Kidney (tissue), 14 donors: Measurements from ENCODE around the gene CA10. TPM values are rescaled to one million over a fixed set of nuclear protein-coding genes. Genes with fewer than 3 reads are reported as not detected.

Experiments used
- DNase-seq, 5 donors: peaks; one replicate each; pipeline ENCODE4 v3.0.0-alpha.2; 2013 to 2020
- FAIRE-seq: peaks from 2 replicates; lab custom pipeline; 2012; peaks lifted over from hg19 to GRCh38; lab: Jason Lieb, UNC
- H3K27ac ChIP-seq, 2 donors: one replicate each; pipeline ENCODE4 v1.7.0; 2013; ENCODE audit warnings: low read depth in 2 of 2, low read length in 2 of 2, inconsistent platforms in 1 of 2
- H3K27me3 ChIP-seq: one replicate; pipeline ENCODE4 v1.7.1; 2013; ENCODE audit warnings: low read length, inconsistent platforms; ENCODE audit not compliant: control insufficient read depth, insufficient read depth
- H3K36me3 ChIP-seq, 3 donors: one replicate each; pipeline versions ENCODE4 v1.7.0 to v1.7.1; 2013; ENCODE audit warnings: low read length in 3 of 3, control low read depth in 1 of 3, inconsistent platforms in 1 of 3; ENCODE audit not compliant: insufficient read depth in 3 of 3, control insufficient read depth in 2 of 3
- H3K4me1 ChIP-seq, 3 donors: one replicate each; pipeline versions ENCODE4 v1.7.0 to v1.7.1; 2013; ENCODE audit warnings: low read length in 3 of 3, inconsistent platforms in 1 of 3, low read depth in 1 of 3; ENCODE audit not compliant: control insufficient read depth in 2 of 3, insufficient read depth in 2 of 3
- H3K4me3 ChIP-seq, 3 donors: one replicate each; pipeline versions ENCODE4 v1.7.0 to v1.8.1; 2013; ENCODE audit warnings: low read length in 3 of 3, control low read depth in 1 of 3, inconsistent platforms in 1 of 3
- H3K9ac ChIP-seq, 3 donors: one replicate each; pipeline versions ENCODE4 v1.7.0 to v1.7.1; 2013; ENCODE audit warnings: low read length in 3 of 3, control low read depth in 1 of 3, inconsistent platforms in 1 of 3
- H3K9me3 ChIP-seq, 3 donors: one replicate each; pipeline versions ENCODE4 v1.7.0 to v1.7.1; 2013; ENCODE audit warnings: low read length in 3 of 3, control low read depth in 1 of 3, inconsistent platforms in 1 of 3; ENCODE audit not compliant: control insufficient read depth in 2 of 3, insufficient read depth in 1 of 3
- intact Hi-C: fragments of 100-400 bp; cut with DNase I; formaldehyde crosslinking; loops from one replicate; pipeline ENCODE4 v1.11.1; 2022
- polyA plus RNA-seq: library from polyadenylated mRNA; stranded (reverse); fragments of 350-450 nt; fragmentation: Illumina TruSeq; extraction: RNeasy Lipid Tissue Mini Kit (QIAGEN cat#74804); gene quantifications from one replicate; pipeline ENCODE4 v1.2.3, GENCODE V29; 2014; ENCODE audit warnings: low read depth, low replicate concordance; ENCODE audit not compliant: insufficient read depth
- total RNA-seq: library from RNA; stranded (reverse); fragmentation: NEBNext Ultra II Directional; extraction: Animal tissue kit (Norgen Biotek cat#: 25700); gene quantifications from one replicate; pipeline ENCODE4 v1.2.1, GENCODE V29; 2021
- TF ChIP-seq, protein P1 (sequence below): IDR thresholded peaks from 3 replicates; pipeline ENCODE4 v1.5.1; 2012; ENCODE audit warnings: mild to moderate bottlenecking, moderate library complexity, borderline replicate concordance; ENCODE audit not compliant: insufficient read depth; ENCODE audit errors: extremely low read depth
- donor health status: control.
- donor health status: control.
- donor health status: control.
- donor health status: control.
- donor health status: control.
- donor health status: DM: yes; HTN: yes; CAD: no.
- donor health status: Normal renal cell carcinoma (clear cell type).

CA10 gene
- total and polyA plus RNA-seq, 2 donors from 2014 or later = 3.7 to 9.8 TPM

DNA sequence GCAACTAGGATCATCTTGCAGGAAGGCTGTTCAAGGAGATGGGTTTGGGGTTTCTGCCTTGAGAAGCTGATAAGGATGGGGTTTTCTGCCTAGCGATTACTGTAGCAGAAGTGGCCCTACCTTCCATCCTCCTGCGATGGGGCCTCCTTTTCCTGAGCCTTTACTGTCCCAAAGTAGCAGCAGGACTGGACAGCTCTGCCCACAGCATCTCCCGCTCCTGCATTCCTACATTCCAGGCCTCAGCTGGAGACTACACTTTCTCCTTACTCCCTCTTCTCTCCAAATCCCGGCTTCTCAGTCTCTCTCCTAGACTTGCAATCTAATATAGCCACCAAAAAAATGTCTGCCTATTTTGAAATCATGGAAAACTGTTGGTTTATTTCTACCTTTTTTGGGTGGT is 355.4 kb downstream of the CA10 start:
- DNase-seq = no peak
- intact Hi-C loops = no loop called here
- H3K9ac ChIP-seq = no peak overlapping the region
- TF ChIP-seq, protein P1, sequence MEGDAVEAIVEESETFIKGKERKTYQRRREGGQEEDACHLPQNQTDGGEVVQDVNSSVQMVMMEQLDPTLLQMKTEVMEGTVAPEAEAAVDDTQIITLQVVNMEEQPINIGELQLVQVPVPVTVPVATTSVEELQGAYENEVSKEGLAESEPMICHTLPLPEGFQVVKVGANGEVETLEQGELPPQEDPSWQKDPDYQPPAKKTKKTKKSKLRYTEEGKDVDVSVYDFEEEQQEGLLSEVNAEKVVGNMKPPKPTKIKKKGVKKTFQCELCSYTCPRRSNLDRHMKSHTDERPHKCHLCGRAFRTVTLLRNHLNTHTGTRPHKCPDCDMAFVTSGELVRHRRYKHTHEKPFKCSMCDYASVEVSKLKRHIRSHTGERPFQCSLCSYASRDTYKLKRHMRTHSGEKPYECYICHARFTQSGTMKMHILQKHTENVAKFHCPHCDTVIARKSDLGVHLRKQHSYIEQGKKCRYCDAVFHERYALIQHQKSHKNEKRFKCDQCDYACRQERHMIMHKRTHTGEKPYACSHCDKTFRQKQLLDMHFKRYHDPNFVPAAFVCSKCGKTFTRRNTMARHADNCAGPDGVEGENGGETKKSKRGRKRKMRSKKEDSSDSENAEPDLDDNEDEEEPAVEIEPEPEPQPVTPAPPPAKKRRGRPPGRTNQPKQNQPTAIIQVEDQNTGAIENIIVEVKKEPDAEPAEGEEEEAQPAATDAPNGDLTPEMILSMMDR = no peak
- no peaks in the 10 kb centered on the region for H3K9me3 ChIP-seq
- no peaks in the 10 kb centered on the region for H3K4me1 ChIP-seq
- no peak for FAIRE-seq
- H3K27me3 ChIP-seq = no peaks in the 10 kb centered on the region
- no peak overlapping the region for H3K27ac ChIP-seq
- no peak overlapping the region for H3K4me3 ChIP-seq
- no peaks in the 10 kb centered on the region for H3K36me3 ChIP-seq

GRCh38 chr17:51802544-51802943 is 356.0 kb downstream of the CA10 start:
- H3K36me3 ChIP-seq = no peaks in the 10 kb centered on the region
- intact Hi-C loops = no loop called here
- FAIRE-seq (no peak), DNase-seq (no peak)
- no peak overlapping the region for H3K27ac ChIP-seq
- no peak overlapping the region for H3K4me3 ChIP-seq
- H3K4me1 ChIP-seq = no peaks in the 10 kb centered on the region
- no peaks in the 10 kb centered on the region for H3K27me3 ChIP-seq
- TF ChIP-seq, protein P1 = no peak
- no peak overlapping the region for H3K9ac ChIP-seq
- no peaks in the 10 kb centered on the region for H3K9me3 ChIP-seq

- intact Hi-C loops = no loop called here
- Histone ChIP-seq H3K4me1 (no peaks in the 10 kb centered on the region), H3K36me3 (no peaks in the 10 kb centered on the region), H3K27ac (no peak overlapping the region), H3K4me3 (no peak overlapping the region), H3K27me3 (no peaks in the 10 kb centered on the region), H3K9me3 (no peaks in the 10 kb centered on the region), H3K9ac (no peak overlapping the region)
- no peak for DNase-seq
- TF ChIP-seq, protein P1 = no peak
- FAIRE-seq = no peak
Observed at GRCh38 chr17:51801626-51802025, 356.9 kb downstream of the CA10 start.

- Histone ChIP-seq H3K27me3 (no peaks in the 10 kb centered on the region), H3K36me3 (no peaks in the 10 kb centered on the region), H3K9me3 (no peaks in the 10 kb centered on the region), H3K9ac (no peak overlapping the region), H3K4me3 (no peak overlapping the region), H3K4me1 (no peaks in the 10 kb centered on the region), H3K27ac (no peak overlapping the region)
- TF ChIP-seq, protein P1 = no peak
- intact Hi-C loops = no loop called here
- no peak for DNase-seq
- FAIRE-seq = no peak
Observed at GRCh38 chr17:51799981-51800380, 358.5 kb downstream of the CA10 start.
